NAMALWA (cell line): ENCODE measurements around the gene DIAPH3.

ENCODE experiments used
- DNase-seq: peaks from one replicate; pipeline ENCODE4 v3.0.0-alpha.2; 2015; ENCODE audit warnings: low spot score

The DIAPH3 gene

DNA sequence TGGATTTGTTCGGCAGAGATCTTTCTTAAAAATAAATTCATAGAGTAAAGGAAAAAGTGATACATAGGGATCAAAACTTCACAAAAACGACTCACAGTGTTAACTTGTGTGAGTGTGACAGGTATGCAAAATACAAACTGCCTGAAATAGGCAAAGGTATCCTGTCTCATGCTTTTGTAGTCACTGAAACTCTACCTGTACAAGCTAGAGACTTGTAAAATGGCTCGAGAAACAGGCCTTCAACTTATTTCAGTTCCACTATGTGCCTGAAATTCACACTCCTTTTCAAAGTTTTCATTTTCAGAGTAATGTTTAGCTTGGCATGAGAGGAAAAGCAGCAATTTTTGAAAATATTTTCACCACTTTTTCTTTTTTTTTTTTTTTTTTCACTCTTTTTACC is 290.4 kb downstream of the DIAPH3 start:
- no peak for DNase-seq

DNA sequence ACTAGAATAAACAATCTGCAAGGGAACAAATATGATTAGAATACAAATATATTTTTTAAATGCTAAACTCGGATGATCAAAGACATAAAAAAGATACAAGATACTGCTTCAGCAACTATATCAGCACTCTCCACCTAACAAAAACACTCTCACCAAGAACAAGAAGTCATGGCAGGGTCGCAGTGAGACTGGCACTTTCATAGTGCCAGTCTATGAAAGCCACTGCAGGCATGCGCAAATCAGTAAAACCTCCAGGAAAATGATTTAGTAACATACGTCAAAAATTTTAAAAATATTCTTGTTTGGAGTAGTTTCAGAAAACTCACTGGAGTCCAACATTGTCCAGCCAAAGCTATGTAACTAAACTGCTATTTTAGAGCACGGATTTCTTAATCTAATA is 295.9 kb downstream of the DIAPH3 start:
- no peak for DNase-seq

DNA sequence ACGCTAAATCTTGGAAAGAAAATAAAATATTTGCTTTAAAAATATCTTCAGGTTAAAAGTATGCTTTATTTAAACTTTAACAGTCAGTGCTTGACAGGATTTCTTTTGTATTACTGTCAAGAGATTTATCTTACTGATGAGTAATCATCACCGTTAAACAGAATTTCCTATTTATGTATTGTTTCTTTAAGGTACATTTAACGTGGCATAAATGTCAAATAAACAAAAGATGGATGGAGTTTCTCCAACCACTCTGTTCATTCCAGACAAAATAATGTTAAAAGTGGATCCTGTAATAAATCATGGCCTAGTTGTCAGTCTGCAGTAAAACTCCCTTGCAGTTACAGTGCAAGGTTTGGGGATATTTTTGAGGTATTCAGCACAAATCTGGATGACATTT is 298.3 kb downstream of the DIAPH3 start:
- DNase-seq = no peak

GRCh38 chr13:59863621-59864020 is 300.1 kb downstream of the DIAPH3 start:
- no peak for DNase-seq

GRCh38 chr13:59861676-59862075 is 302.1 kb downstream of the DIAPH3 start:
- DNase-seq = no peak

- DNase-seq = no peak
Measured at GRCh38 chr13:59856281-59856810, 307.4 kb downstream of the DIAPH3 start.

GRCh38 chr13:59846845-59847620 is 316.7 kb downstream of the DIAPH3 start:
- DNase-seq = no peak

DNA sequence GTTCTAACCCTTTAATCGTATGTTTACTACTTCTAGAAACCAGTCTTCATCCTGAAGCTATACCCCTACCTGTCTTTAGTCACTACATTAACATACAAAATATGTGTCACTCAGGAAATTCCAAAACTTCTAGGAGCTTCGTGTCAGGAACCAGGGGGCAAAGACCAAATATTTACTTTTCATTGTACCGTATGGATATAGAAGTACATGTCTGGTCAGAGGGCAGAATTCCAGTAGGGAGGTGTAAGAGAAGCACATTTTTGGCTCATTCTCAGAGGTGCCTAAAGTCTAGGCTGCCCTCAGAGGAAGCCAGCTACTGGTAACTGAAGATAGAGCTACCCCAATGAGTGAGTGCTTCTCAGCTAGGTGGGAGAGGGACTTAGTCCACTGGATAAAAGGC is 320.7 kb downstream of the DIAPH3 start:
- DNase-seq = no peak

- DNase-seq = no peak
Measured at GRCh38 chr13:59842507-59842906, 321.2 kb downstream of the DIAPH3 start.

DNA sequence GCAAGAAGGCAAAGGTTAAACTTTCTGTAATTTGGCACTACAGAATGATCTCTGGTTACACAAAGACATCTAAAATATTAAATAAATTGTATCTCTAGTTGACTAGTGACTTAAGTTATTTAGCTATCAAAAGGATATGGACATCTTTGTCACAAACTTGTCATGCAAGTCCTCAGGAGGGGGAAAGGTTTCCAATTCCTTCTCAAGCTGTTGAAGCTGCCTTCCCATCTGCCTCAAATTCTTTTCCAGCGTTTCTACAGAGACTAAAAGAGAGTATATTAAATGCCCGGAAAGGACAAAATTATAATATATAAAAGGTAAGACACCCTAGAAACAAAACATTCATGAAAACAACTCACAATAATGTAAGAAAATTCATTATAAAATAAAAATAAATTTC is 324.5 kb downstream of the DIAPH3 start:
- no peak for DNase-seq

GRCh38 chr13:59837101-59837500 is 326.6 kb downstream of the DIAPH3 start:
- no peak for DNase-seq

DNA sequence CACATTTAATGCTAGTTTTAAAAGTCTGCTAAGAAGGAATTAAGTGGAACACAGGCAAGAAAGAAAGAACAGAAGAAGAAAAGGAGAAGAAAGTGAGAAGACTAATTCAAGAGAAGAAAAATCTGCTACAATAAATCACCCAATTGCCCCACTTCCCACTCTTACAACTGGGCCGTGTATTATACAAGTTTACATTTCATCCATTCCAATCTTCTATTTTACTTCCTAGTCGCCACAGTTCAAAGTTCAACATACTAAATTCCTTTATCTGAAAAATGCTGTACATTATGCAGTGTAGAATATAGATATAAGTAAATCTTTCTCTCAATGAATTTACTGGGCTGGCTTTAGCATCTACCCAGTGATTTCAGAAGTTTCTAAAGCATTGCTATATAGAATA is 328.2 kb downstream of the DIAPH3 start:
- DNase-seq = no peak

GRCh38 chr13:59834801-59835200 is 328.9 kb downstream of the DIAPH3 start:
- DNase-seq = no peak

DNA sequence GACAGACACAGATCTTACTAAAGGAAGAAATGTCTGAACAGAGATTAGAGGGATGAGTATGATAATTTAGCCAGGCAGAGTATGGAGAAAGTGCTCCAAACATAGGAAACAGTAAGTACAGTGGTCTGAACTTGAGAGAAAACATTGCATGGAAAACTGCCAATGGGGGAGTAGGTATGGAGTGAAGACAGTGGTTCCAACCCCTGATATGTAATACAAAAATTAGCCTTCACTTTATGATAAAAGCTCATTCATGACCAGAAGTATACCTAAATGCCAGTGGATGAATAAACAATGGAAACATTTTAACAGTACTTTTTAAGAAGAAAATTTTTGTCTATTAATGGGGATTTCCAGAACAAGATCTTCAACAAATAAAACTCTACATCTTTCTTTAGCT is 334.0 kb downstream of the DIAPH3 start:
- DNase-seq = no peak

DNA sequence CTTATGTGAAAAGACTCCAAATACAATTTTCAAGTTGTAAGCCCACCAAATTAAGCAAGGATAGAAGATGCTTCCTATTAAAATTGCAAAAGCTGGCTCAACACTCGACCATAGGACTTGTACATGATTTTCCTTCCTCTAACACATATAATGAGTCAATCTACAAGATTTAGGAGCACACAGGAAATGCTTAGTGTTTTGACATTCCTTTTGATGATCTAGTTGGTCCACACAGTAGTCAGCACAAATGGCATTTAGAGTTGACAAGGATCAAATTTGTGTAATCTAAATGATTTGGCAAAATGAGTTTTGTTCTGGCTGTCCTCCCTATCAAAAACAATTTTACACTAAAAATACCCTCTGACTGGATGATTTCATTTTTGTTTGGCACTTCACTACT is 340.2 kb downstream of the DIAPH3 start:
- DNase-seq = no peak

GRCh38 chr13:59809564-59809963 is 354.2 kb downstream of the DIAPH3 start:
- DNase-seq = no peak

DNA sequence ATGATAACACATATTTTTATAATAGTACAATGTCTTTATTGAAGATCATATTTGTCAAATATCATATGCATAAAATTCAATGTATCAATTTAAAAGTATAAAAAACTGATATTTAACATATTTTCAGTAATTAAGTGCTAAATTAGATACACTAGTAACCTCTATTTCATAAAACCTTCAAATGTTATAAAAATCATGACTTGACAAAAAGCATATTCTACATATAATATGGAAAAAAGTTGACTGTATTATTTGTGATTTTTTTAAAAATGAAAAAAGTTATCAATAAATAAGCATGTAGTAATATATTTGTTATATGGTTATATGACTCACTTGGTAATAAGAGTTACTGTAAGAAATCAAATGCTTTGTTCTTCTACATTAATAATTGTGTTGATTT is 356.9 kb downstream of the DIAPH3 start:
- no peak for DNase-seq

- no peak for DNase-seq
Measured at GRCh38 chr13:59801107-59801880, 362.4 kb downstream of the DIAPH3 start.

DNA sequence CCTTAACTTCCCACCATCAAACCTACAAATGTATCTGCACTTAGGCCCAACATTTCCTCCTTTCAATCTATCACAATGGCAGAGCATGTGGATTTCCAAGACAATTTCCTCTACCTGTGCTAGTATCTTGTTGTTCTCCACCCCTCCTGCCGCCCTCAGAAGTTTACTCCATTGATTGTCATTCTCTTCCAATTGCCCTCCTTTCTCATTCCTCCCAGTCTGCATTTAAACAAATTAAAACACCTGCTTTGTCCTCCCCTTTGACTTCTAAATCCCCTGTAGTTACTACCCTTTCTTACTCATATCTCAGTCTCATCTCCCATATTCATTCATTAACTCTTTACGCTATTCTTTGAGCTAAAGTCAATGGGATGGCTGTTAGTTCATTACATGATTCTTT is 370.6 kb downstream of the DIAPH3 start:
- no peak for DNase-seq

GRCh38 chr13:59790626-59791025 is 373.1 kb downstream of the DIAPH3 start:
- DNase-seq = no peak

- DNase-seq = no peak
Measured at GRCh38 chr13:59789558-59789957, 374.2 kb downstream of the DIAPH3 start.

DNA sequence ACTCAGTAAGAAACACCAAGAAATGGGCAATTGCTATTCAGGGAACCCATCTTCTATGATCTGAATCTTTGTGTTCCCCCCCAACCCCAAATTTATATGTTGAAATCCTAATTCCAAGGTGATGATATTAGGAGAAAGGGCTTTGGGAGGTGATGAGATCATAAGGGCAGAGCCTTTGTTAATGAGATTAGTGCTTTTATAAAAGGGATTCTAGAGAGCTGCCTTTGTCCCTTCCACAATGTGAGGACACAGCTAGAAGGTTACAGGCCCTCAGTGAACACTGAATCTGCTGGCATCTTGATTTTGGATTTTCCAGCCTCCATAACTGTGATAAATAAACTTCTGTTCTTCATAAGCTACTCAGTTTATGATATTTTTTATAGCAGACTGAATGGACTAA is 376.0 kb downstream of the DIAPH3 start:
- no peak for DNase-seq

- DNase-seq = no peak
Measured at GRCh38 chr13:59782696-59783095, 381.0 kb downstream of the DIAPH3 start.
